A549 (cell line): Measurements from ENCODE around the gene TSPAN1.

ENCODE experiments used
- BHLHE40 ChIP-seq: IDR thresholded peaks from 2 replicates; pipeline ENCODE4 v1.6.1; 2012; ENCODE audit warnings: low read depth, low read length, inconsistent platforms
- CBX2 ChIP-seq: fragments of 200-600 bp; sonication (generic); IDR thresholded peaks from 2 replicates; pipeline ENCODE4 v1.6.1; 2016; ENCODE audit warnings: low read depth, mild to moderate bottlenecking, borderline replicate concordance
- CTCF ChIP-seq: fragments of >200 bp; sonication (Bioruptor Twin); formaldehyde crosslinking; IDR thresholded peaks from 3 replicates; pipeline ENCODE4 v1.5.1; 2016
- EP300 ChIP-seq, 2 experiments: fragments of >200 bp; sonication (Bioruptor Twin); formaldehyde crosslinking; IDR thresholded peaks; 2 replicates in 1 of 2; 3 replicates in 1 of 2; pipeline ENCODE4 v1.6.1; 2016 to 2017
- HOXB5 ChIP-seq: fragments of 250-450 bp; sonication (Bioruptor Pico); IDR thresholded peaks from 2 replicates; pipeline ENCODE4 v1.5.0; 2020; ENCODE audit warnings: mild to moderate bottlenecking, moderate library complexity
- KDM1A ChIP-seq: fragments of 200-600 bp; sonication (generic); IDR thresholded peaks from 2 replicates; pipeline ENCODE4 v1.6.1; 2016; ENCODE audit warnings: low read depth, mild to moderate bottlenecking
- MAX ChIP-seq: IDR thresholded peaks from 2 replicates; pipeline ENCODE4 v1.6.1; 2012
- MYC ChIP-seq: IDR thresholded peaks from 2 replicates; pipeline ENCODE4 v1.6.1; 2012; ENCODE audit warnings: mild to moderate bottlenecking, inconsistent platforms, low read length, improper control_type of control experiment, borderline replicate concordance
- POLR2A ChIP-seq: IDR thresholded peaks from 2 replicates; pipeline ENCODE4 v1.6.1; 2012; ENCODE audit warnings: mild to moderate bottlenecking, low read length
- RAD21 ChIP-seq, 2 experiments: fragments of >200 bp in 1 of 2; sonication (Bioruptor Twin) in 1 of 2; formaldehyde crosslinking in 1 of 2; IDR thresholded peaks in 1 of 2; conservative IDR thresholded peaks in 1 of 2; 2 replicates in 1 of 2; 3 replicates in 1 of 2; pipeline ENCODE4 v1.6.1; 2012 to 2018; ENCODE audit warnings: inconsistent platforms in 1 of 2
- SMC3 ChIP-seq: fragments of >200 bp; sonication (Bioruptor Twin); formaldehyde crosslinking; IDR thresholded peaks from 3 replicates; pipeline ENCODE4 v1.6.1; 2018; ENCODE audit warnings: inconsistent platforms

- TF ChIP-seq POLR2A (no peak), RAD21 (conservative IDR thresholded peaks at IDR 0.05 in 1 of 2, IDR thresholded peaks at IDR 0.05 in 1 of 2) (no peak), CTCF (no peak), BHLHE40 (no peak), SMC3 (no peak), EP300 (IDR thresholded peaks at IDR 0.05) (no peak), CBX2 (no peak), MAX (no peak), MYC (no peak), KDM1A (no peak), HOXB5 (no peak)
Observed at GRCh38 chr1:46130121-46130520, 44.8 kb upstream of the TSPAN1 start.
